Endothelial cell of umbilical vein (primary cell): Measurements from ENCODE around the gene ARHGAP45.

Experiments used
- CTCF ChIP-seq, 2 donors: IDR thresholded peaks; 1 replicate in 1 of 2; 2 replicates in 1 of 2; pipeline ENCODE4 v1.5.1; 2011; ENCODE audit warnings: low read length in 2 of 2, mild to moderate bottlenecking in 2 of 2, moderate library complexity in 2 of 2, control low read depth in 1 of 2, inconsistent platforms in 1 of 2, low read depth in 1 of 2; ENCODE audit not compliant: insufficient read depth in 1 of 2; ENCODE audit errors: extremely low read depth in 1 of 2
- EZH2 ChIP-seq: IDR thresholded peaks from 2 replicates; pipeline ENCODE4 v1.6.1; 2012; ENCODE audit warnings: borderline replicate concordance, low read depth, mild to moderate bottlenecking, moderate library complexity, low read length, inconsistent platforms; ENCODE audit not compliant: severe bottlenecking
- FOS ChIP-seq: IDR thresholded peaks from 2 replicates; pipeline ENCODE4 v1.6.1; 2011; ENCODE audit warnings: mild to moderate bottlenecking, low read length, moderate library complexity, borderline replicate concordance; ENCODE audit not compliant: insufficient read depth
- GATA2 ChIP-seq: IDR thresholded peaks from 2 replicates; pipeline ENCODE4 v1.7.0; 2011; ENCODE audit warnings: low read depth, mild to moderate bottlenecking, moderate library complexity, mixed read lengths, low read length; ENCODE audit not compliant: insufficient read length, insufficient read depth
- MAX ChIP-seq: IDR thresholded peaks from 2 replicates; pipeline ENCODE4 v1.6.1; 2011; ENCODE audit not compliant: insufficient read depth, insufficient read length
- POLR2A ChIP-seq: IDR thresholded peaks from 2 replicates; pipeline ENCODE4 v1.6.1; 2012; ENCODE audit warnings: low read depth, mild to moderate bottlenecking, control low read depth, low read length
- POLR2AphosphoS5 ChIP-seq: IDR thresholded peaks from 2 replicates; pipeline ENCODE4 v1.6.1; 2012; ENCODE audit warnings: low read depth, mild to moderate bottlenecking, control low read depth, low read length, moderate library complexity; ENCODE audit not compliant: insufficient read depth

GRCh38 chr19:1028062-1028926 lies 38.7 kb upstream of the ARHGAP45 start:
- TF ChIP-seq POLR2A (no peak), CTCF (IDR thresholded peaks at IDR 0.05; ENCODE audit: extremely low read depth in 1 of 2, insufficient read depth in 1 of 2, low read depth in 1 of 2, low read length in 2 of 2) (no peak), MAX (no peak), FOS (no peak), POLR2AphosphoS5 (peak; percentile 52), EZH2 (no peak), GATA2 (no peak)
